ENCODE measurements around the gene NCKAP5. TPM values are rescaled to one million over a fixed set of nuclear protein-coding genes. Genes with fewer than 3 reads are reported as not detected.

The NCKAP5 gene
- total RNA-seq, 1 experiment from 2014 or later: 3.2 TPM

DNA sequence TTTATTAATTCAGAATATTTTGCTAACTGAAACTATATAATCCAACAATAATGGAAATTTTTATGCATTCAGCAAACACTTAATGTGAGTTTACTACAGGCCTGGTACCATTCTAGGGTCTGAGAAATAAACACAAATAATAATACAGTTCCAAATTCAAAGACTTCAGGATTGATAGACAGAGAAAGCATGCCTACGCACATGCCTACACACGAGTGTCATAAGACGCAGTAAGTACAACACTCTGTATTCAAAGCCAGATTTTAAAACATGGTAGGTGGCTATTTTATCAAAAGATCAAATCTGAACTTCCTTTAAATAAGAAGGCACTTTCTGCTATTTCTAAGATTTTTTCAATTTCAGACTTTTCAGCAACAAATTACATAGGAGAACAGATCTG, 346.9 kb downstream of the NCKAP5 start:
- no TSS peak for BruUV-seq (replicated peaks)
- no peak for DNase-seq
- POLR2A ChIA-PET (ENCODE audit: unreplicated experiment): no interaction called here
- H2AFZ ChIP-seq (ENCODE audit: low read length): no peak overlapping the region
- H3K9me2 ChIP-seq (replicated peaks; ENCODE audit: low read length): no peaks in the 10 kb centered on the region
- no peaks in the 10 kb centered on the region for H3K27me3 ChIP-seq (ENCODE audit: low read length)
- H3K9me3 ChIP-seq (ENCODE audit: low read length): no peaks in the 10 kb centered on the region
- no peaks in the 10 kb centered on the region for H4K20me1 ChIP-seq (ENCODE audit: low read length)
- H3K36me3 ChIP-seq (ENCODE audit: low read depth, low read length): no peaks in the 10 kb centered on the region
- no peak overlapping the region for H3K4me2 ChIP-seq (ENCODE audit: low read length)
- ATAC-seq: no peak
- H3K9ac ChIP-seq (ENCODE audit: low read length): no peak overlapping the region
- intact Hi-C loops (cut with micrococcal nuclease): no loop called here
- CTCF ChIA-PET: no interaction called here
- TF ChIP-seq, protein P1, sequence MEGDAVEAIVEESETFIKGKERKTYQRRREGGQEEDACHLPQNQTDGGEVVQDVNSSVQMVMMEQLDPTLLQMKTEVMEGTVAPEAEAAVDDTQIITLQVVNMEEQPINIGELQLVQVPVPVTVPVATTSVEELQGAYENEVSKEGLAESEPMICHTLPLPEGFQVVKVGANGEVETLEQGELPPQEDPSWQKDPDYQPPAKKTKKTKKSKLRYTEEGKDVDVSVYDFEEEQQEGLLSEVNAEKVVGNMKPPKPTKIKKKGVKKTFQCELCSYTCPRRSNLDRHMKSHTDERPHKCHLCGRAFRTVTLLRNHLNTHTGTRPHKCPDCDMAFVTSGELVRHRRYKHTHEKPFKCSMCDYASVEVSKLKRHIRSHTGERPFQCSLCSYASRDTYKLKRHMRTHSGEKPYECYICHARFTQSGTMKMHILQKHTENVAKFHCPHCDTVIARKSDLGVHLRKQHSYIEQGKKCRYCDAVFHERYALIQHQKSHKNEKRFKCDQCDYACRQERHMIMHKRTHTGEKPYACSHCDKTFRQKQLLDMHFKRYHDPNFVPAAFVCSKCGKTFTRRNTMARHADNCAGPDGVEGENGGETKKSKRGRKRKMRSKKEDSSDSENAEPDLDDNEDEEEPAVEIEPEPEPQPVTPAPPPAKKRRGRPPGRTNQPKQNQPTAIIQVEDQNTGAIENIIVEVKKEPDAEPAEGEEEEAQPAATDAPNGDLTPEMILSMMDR (conservative IDR thresholded peaks at IDR 0.05; ENCODE audit: low read depth, low read length): no peak
- TF ChIP-seq EZH2 (IDR thresholded peaks at IDR 0.05; ENCODE audit: low read length, unreplicated experiment) (no peak), EZH2phosphoT487 (IDR thresholded peaks at IDR 0.05; ENCODE audit: borderline replicate concordance, low read length) (no peak)
- H3K4me1 ChIP-seq (ENCODE audit: insufficient read depth, low read length): no peaks in the 10 kb centered on the region
- no peak overlapping the region for H3K4me3 ChIP-seq (ENCODE audit: low read length)
- no peak overlapping the region for H3K27ac ChIP-seq (ENCODE audit: low read length)
- H3K79me2 ChIP-seq (ENCODE audit: low read length): no peaks in the 10 kb centered on the region
- no peaks in the 10 kb centered on the region for H3F3A ChIP-seq (ENCODE audit: low read length, unreplicated experiment)

DNA sequence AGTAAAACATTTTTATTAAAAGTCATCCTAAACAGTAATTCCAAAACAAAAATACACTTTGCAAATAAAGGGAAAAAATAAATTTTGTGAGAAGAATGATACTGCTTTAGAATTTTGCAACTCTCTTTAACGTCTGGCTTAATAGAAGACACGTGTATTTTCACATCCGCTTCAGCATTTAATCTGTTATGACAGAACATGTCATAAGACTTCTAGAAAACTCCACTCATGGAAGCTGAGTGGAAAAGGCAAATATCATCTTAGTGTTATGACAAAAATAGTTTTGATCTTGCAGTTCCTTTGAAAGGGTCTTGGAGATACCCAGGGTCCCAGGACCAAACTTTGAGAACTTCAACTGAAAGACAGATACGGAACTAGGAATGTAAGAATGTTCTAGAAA, 350.1 kb downstream of the NCKAP5 start:
- Histone ChIP-seq H3K27me3 (ENCODE audit: low read length) (no peaks in the 10 kb centered on the region), H3K36me3 (ENCODE audit: low read depth, low read length) (no peaks in the 10 kb centered on the region), H3K4me2 (ENCODE audit: low read length) (no peak overlapping the region), H3K9ac (ENCODE audit: low read length) (no peak overlapping the region), H3K27ac (ENCODE audit: low read length) (no peak overlapping the region), H3F3A (ENCODE audit: low read length, unreplicated experiment) (no peaks in the 10 kb centered on the region), H3K9me3 (ENCODE audit: low read length) (no peaks in the 10 kb centered on the region), H2AFZ (ENCODE audit: low read length) (no peak overlapping the region), H3K9me2 (replicated peaks; ENCODE audit: low read length) (no peaks in the 10 kb centered on the region), H3K4me1 (ENCODE audit: insufficient read depth, low read length) (no peaks in the 10 kb centered on the region), H3K4me3 (ENCODE audit: low read length) (no peak overlapping the region), H4K20me1 (ENCODE audit: low read length) (no peaks in the 10 kb centered on the region), H3K79me2 (ENCODE audit: low read length) (no peaks in the 10 kb centered on the region)
- TF ChIP-seq EZH2 (IDR thresholded peaks at IDR 0.05; ENCODE audit: low read length, unreplicated experiment): no peak
- TF ChIP-seq, protein P1 (conservative IDR thresholded peaks at IDR 0.05; ENCODE audit: low read depth, low read length): no peak
- ATAC-seq: no peak
- POLR2A ChIA-PET (ENCODE audit: unreplicated experiment): no interaction called here
- DNase-seq: no peak
- CTCF ChIA-PET: no interaction called here
- BruUV-seq (replicated peaks): no TSS peak
- intact Hi-C loops (cut with micrococcal nuclease): no loop called here

DNA sequence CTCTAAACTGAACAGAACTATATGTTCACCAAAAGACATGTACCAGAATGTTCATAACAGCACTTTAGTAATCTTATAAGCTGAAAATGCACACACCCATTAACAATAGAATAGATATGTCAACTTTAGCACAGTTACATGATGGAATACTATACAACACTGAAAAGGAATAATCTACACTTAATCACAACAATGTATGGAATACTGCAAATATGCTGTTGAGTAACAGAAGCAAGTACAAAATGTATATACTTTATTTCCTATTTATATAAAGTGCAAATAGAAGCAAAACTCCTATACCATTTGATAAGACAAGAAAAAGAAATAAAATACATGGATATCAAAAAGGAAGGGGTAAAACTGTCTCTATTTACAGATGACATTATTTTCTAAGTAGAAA, 352.8 kb downstream of the NCKAP5 start:
- Histone ChIP-seq H3K9ac (ENCODE audit: low read length) (no peak overlapping the region), H3K4me3 (ENCODE audit: low read length) (no peak overlapping the region), H3K4me2 (ENCODE audit: low read length) (no peak overlapping the region), H3K9me2 (replicated peaks; ENCODE audit: low read length) (no peaks in the 10 kb centered on the region), H3F3A (ENCODE audit: low read length, unreplicated experiment) (no peaks in the 10 kb centered on the region), H3K79me2 (ENCODE audit: low read length) (no peaks in the 10 kb centered on the region), H3K27me3 (ENCODE audit: low read length) (no peaks in the 10 kb centered on the region), H3K36me3 (ENCODE audit: low read depth, low read length) (no peaks in the 10 kb centered on the region), H4K20me1 (ENCODE audit: low read length) (no peaks in the 10 kb centered on the region), H3K4me1 (ENCODE audit: insufficient read depth, low read length) (no peaks in the 10 kb centered on the region), H2AFZ (ENCODE audit: low read length) (no peak overlapping the region), H3K9me3 (ENCODE audit: low read length) (no peaks in the 10 kb centered on the region), H3K27ac (ENCODE audit: low read length) (no peak overlapping the region)
- DNase-seq (no peak), ATAC-seq (no peak)
- ChIA-PET CTCF (no interaction called here), POLR2A (ENCODE audit: unreplicated experiment) (no interaction called here)
- intact Hi-C loops (cut with micrococcal nuclease): no loop called here
- no TSS peak for BruUV-seq (replicated peaks)
- TF ChIP-seq EZH2 (IDR thresholded peaks at IDR 0.05; ENCODE audit: low read length, unreplicated experiment) (no peak), EZH2phosphoT487 (IDR thresholded peaks at IDR 0.05; ENCODE audit: borderline replicate concordance, low read length) (no peak)
- TF ChIP-seq, protein P1 (conservative IDR thresholded peaks at IDR 0.05; ENCODE audit: low read depth, low read length): no peak

Data from PC-3 (cell line).